SK-N-MC (cell line): ENCODE data around the gene DLG2.

Experiments used
- EZH2 ChIP-seq: fragments of 200-600 bp; sonication (generic); IDR thresholded peaks from one replicate; pipeline ENCODE4 v1.6.1; 2017; ENCODE audit warnings: antibody characterized with exemption
- POLR2AphosphoS5 ChIP-seq: IDR thresholded peaks from 2 replicates; pipeline ENCODE4 v1.6.1; 2012; ENCODE audit warnings: mild to moderate bottlenecking, low read depth, low read length, borderline replicate concordance

DNA sequence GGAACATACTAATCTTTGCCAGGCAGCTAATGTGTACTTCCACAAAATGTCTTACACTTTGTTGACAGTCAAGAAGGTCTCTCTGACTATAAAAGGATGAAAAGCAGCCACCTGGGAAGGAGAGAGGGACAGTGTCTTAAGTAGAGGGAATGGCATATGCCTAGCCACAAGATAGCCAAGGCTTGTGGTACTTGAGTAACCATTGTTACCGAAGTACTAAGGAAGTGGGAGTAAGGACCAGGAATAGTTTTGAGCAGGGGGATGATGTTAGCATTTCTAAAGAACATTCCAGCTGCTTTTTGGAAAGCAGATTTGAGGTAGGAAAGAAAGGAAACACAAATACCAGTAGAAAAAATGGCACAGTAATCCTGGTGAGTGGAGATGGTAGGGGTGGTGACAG is 24.0 kb upstream of the DLG2 start:
- no peak for TF ChIP-seq EZH2
- no peak for TF ChIP-seq POLR2AphosphoS5
